ENCODE results near the gene AK9.
A peak's percentile ranks its signal among the peaks of the same experiment; 100 is the strongest.
"Not testable (repeated sequence)": the region's sequence is repeated elsewhere in the genome, so short reads cannot be mapped to it uniquely, and the experiment has no call there.

Gene AK9

GRCh38 chr6:109690737-109691621 is at the start of gene AK9, which contains the start of gene FIG4:
AK9 (minus strand) TSS chr6:109691202; CDS start chr6:109675745, 15,457 bp downstream.
FIG4 (plus strand) TSS chr6:109691296; CDS start chr6:109691436, 140 bp downstream.
- peak; percentile 82 for DNase-seq (ENCODE audit: extremely low read depth, low read depth)
- peak within 1 kb of the TSS; percentile 87 for H3K4me3 ChIP-seq (replicated peaks; ENCODE audit: low read depth, low read length)
- peak; percentile 10 for TF ChIP-seq CTCF (IDR thresholded peaks at IDR 0.05; ENCODE audit: low read depth, low read length, missing control alignments)

GRCh38 chr6:109740787-109741186 is 49.8 kb upstream of the AK9 start:
- no peak for TF ChIP-seq CTCF (IDR thresholded peaks at IDR 0.05; ENCODE audit: low read depth, low read length, missing control alignments)
- no peak for DNase-seq (ENCODE audit: extremely low read depth, low read depth)
- no peak overlapping the region for H3K4me3 ChIP-seq (replicated peaks; ENCODE audit: low read depth, low read length)

DNA sequence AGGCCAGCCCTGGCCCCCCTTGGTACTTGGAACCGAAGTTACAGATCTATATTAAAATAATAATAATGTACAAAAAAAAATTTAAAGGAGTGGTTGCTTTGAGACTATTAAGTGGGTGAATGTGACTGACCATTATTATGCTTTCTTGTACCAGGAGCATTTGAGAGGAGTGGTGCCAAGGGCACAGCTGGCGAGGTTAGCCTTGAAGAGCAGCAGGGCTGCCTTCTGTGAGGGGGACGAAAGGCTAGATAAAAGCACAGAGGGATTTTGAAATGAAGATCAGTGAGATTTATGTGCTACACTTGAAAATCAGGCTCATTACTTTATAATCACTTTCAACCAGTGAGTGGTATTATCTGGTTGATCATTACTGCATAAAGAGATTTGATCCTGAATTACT is 48.7 kb upstream of the AK9 start:
- DNase-seq (ENCODE audit: extremely low read depth, low read depth): no peak
- no peak for TF ChIP-seq CTCF (IDR thresholded peaks at IDR 0.05; ENCODE audit: low read depth, low read length, missing control alignments)
- H3K4me3 ChIP-seq (replicated peaks; ENCODE audit: low read depth, low read length): no peak overlapping the region

DNA sequence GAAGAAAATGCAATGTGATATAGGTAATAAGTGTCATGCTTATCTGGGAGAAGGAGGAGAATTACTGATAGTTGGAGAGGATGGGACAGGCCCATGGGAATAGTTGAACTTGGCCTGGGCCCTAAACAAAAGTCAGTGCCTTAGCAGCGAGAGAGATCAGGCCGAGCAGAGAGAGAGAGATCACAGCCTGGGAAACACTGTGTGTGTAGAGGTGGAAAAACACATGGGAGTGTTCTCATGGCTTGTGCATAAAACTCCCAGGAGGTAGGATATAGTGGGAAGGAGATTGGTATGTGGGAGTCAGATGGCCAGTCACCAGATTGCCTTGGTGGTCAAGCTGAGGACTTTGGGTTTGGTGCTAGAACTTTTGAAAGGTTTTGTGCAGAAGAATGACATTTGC is 47.7 kb upstream of the AK9 start:
- no peak for TF ChIP-seq CTCF (IDR thresholded peaks at IDR 0.05; ENCODE audit: low read depth, low read length, missing control alignments)
- DNase-seq (ENCODE audit: extremely low read depth, low read depth): no peak
- no peak overlapping the region for H3K4me3 ChIP-seq (replicated peaks; ENCODE audit: low read depth, low read length)

- TF ChIP-seq CTCF (IDR thresholded peaks at IDR 0.05; ENCODE audit: low read depth, low read length, missing control alignments): no peak
- no peak overlapping the region for H3K4me3 ChIP-seq (replicated peaks; ENCODE audit: low read depth, low read length)
- no peak for DNase-seq (ENCODE audit: extremely low read depth, low read depth)
Measured at GRCh38 chr6:109738255-109738654, 47.3 kb upstream of the AK9 start.

GRCh38 chr6:109736273-109737025 is 45.4 kb upstream of the AK9 start:
- H3K4me3 ChIP-seq (replicated peaks; ENCODE audit: low read depth, low read length): no peak overlapping the region
- no peak for DNase-seq (ENCODE audit: extremely low read depth, low read depth)
- no peak for TF ChIP-seq CTCF (IDR thresholded peaks at IDR 0.05; ENCODE audit: low read depth, low read length, missing control alignments)

GRCh38 chr6:109725250-109725649 is 34.2 kb upstream of the AK9 start:
- not testable (repeated sequence) for H3K4me3 ChIP-seq (replicated peaks; ENCODE audit: low read depth, low read length); DNase-seq (ENCODE audit: extremely low read depth, low read depth)
